ENCODE measurements around the gene CELF4.

GRCh38 chr18:37390687-37391086, 174.9 kb downstream of the CELF4 start:
- no peak for TF ChIP-seq POLR2A (IDR thresholded peaks at IDR 0.05)
- no peak for TF ChIP-seq EP300 (IDR thresholded peaks at IDR 0.05)
- no peak for TF ChIP-seq POLR2AphosphoS5 (IDR thresholded peaks at IDR 0.05)
